ENCODE data around the gene CD63. TPM values are rescaled to one million over a fixed set of nuclear protein-coding genes. Genes with fewer than 3 reads are reported as not detected.

The CD63 gene, protein sequence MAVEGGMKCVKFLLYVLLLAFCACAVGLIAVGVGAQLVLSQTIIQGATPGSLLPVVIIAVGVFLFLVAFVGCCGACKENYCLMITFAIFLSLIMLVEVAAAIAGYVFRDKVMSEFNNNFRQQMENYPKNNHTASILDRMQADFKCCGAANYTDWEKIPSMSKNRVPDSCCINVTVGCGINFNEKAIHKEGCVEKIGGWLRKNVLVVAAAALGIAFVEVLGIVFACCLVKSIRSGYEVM
- 1,000 to 10,000 TPM in 3 of 6 donors, 100 to 1,000 TPM in 3; 399 to 1,448 (median 972) TPM for total RNA-seq

DNA sequence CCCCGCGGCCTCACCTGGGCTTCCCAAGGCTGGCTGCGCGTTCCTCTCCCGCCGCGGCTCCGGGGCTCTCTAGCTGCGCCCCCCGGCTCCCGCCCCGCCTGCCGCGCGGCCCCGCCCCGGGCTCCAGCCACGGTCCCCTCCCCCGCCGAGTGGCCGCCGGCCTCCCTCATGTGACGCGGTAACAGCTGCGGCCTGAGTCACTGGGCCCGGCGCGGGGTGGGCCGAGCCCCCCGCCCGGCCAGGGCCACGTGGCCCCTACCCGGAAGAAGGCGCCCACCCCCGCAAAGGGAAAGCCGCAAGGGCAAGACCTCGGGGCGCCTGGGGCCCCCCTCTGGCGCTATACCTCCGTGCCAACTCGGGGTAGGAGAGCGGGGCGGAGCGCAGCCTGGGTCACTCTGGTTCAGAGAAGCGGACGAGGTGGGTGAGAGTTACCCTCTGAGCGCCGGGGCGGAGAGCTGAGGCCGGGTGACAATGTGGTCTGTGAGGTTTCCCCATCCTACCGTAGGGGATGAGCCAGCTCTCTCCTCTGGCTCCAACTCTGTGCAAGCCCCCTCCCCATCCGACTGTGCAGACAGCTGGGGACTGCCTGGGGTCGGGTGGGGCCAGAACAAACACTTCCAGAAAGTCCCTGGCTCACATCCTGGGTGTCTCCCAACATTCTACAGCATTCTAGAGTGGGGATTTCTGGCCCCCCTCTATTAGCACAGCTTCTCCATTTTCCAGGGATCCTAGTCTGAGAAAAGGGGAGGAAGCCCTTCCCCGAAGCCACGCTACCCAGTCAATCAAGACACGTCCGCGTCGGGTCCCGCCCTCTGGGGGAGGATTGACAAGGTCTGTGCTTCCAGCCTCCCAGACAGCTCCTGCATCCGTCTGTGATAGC is at the start of gene CD63:
Gene CD63, minus strand, starts transcription at position 71 of the 880 bp plus-strand sequence. CDS start 668 bp downstream, outside the sequence.
- ATAC-seq (ENCODE audit: low FRiP score in 2 of 2), result peak; percentile 88 to 93
- Histone ChIP-seq H3K4me3 (peak within 1 kb of the TSS; percentile 55 to 90 (median 84)), H3K27me3 (no peaks in the 10 kb centered on the region), H3K27ac (peak within 1 kb of the TSS; percentile 98 to 100 (median 98)), H3K4me1 (peaks cover 26 to 62% (median 30%) of the 10 kb centered on the region in 4 donors), H3K36me3 (peaks cover 6 to 31% (median 29%) of the 10 kb centered on the region in 4 donors), H3K9me3 (no peaks in the 10 kb centered on the region)
- 1% methylated on average over 24 of the region's 61 CpGs; no CpG with 5 or more reads in 1 of the 2 donors for WGBS, 2 donors
- DNase-seq, result peak; percentile 95 to 98
- TF ChIP-seq POLR2A (IDR thresholded peaks at IDR 0.05) (peak; percentile 78 to 94 (median 82)), POLR2AphosphoS5 (IDR thresholded peaks at IDR 0.05) (peak; percentile 66 to 83), EP300 (IDR thresholded peaks at IDR 0.05) (peak in 3 of 4 donors; percentile 33 to 71 (median 48))
- TF ChIP-seq, protein P1, sequence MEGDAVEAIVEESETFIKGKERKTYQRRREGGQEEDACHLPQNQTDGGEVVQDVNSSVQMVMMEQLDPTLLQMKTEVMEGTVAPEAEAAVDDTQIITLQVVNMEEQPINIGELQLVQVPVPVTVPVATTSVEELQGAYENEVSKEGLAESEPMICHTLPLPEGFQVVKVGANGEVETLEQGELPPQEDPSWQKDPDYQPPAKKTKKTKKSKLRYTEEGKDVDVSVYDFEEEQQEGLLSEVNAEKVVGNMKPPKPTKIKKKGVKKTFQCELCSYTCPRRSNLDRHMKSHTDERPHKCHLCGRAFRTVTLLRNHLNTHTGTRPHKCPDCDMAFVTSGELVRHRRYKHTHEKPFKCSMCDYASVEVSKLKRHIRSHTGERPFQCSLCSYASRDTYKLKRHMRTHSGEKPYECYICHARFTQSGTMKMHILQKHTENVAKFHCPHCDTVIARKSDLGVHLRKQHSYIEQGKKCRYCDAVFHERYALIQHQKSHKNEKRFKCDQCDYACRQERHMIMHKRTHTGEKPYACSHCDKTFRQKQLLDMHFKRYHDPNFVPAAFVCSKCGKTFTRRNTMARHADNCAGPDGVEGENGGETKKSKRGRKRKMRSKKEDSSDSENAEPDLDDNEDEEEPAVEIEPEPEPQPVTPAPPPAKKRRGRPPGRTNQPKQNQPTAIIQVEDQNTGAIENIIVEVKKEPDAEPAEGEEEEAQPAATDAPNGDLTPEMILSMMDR (IDR thresholded peaks at IDR 0.05), result peak in 1 of 6 experiments; percentile 3

DNA sequence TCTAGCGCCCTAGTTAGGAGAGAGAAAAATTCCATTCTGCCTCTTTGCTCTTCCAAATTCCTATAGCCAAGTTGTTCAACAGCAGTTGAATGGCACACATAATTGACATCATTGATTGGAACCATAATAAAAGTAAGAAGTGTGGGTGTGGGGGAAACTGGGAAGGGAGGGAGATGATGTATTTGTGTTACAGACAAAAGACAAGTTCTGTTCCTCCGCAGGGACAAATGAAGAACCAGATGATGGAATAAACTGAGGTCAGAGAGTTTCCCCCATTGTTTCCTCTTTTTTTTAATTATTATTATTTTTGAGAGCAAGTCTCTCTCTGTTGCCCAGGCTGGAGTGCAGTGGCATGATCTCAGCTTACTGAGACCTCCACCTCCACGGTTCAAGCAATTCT is 49.0 kb upstream of the CD63 start:
- no peaks in the 10 kb centered on the region for H3K9me3 ChIP-seq
- peaks cover 0 to 63% (median 23%) of the 10 kb centered on the region in 4 donors for H3K36me3 ChIP-seq
- peak overlapping the region in 1 of 4 donors; percentile 20 for H3K27ac ChIP-seq
- 84 to 86% methylated on average over 3 of the region's 3 CpGs for WGBS, 2 donors
- TF ChIP-seq, protein P1 (IDR thresholded peaks at IDR 0.05), result no peak
- no peak for TF ChIP-seq POLR2AphosphoS5 (IDR thresholded peaks at IDR 0.05)
- no peak for TF ChIP-seq POLR2A (IDR thresholded peaks at IDR 0.05)
- TF ChIP-seq EP300 (IDR thresholded peaks at IDR 0.05), result no peak
- DNase-seq (no peak), ATAC-seq (ENCODE audit: low FRiP score in 2 of 2) (no peak)
- peaks cover 0 to 6% (median 0%) of the 10 kb centered on the region in 4 donors for H3K4me1 ChIP-seq
- H3K27me3 ChIP-seq, result no peaks in the 10 kb centered on the region
- no peak overlapping the region for H3K4me3 ChIP-seq

DNA sequence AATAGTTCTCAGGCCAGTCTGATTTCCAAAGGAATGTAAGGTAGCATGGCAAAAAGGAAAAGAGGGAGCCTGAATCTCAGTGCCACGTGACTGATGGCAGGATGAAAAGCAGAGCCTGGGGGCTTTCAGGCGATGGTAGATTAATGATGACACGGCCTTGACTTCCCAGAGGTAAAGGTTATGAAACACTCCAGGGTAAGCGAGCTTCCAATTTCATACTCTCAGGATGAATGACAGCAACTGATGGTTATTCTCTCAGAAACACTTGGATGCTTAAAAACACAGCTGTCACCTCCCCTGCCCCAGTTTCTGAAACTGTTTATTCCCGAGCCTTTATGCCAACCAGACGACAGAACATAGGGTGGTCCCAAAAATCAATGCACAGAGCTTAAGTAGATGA is 42.9 kb upstream of the CD63 start:
- TF ChIP-seq, protein P1 (IDR thresholded peaks at IDR 0.05), result no peak
- TF ChIP-seq POLR2A (IDR thresholded peaks at IDR 0.05), result no peak
- TF ChIP-seq POLR2AphosphoS5 (IDR thresholded peaks at IDR 0.05), result no peak
- TF ChIP-seq EP300 (IDR thresholded peaks at IDR 0.05), result no peak
- ATAC-seq (ENCODE audit: low FRiP score in 2 of 2), result no peak
- 81 to 94% methylated on average over 6 of the region's 6 CpGs for WGBS, 2 donors

DNA sequence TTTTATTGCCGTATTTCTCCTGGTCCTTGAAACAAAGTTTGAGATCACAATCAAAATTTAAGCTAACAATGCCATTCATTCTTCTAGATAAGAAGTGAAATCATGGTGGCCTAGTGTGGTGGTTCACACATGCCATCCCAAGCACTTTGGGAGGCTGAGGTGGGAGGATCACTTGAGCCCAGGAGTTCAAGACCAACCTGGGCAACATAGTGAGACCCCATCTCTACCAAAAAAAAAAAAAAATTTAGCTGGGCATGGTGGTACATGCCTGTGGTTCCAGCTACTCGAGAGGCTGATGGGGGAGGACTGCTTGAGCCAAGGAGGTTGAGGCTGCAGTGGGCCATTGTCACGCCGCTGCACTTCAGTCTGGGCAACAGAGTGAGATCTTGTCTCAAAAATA is 38.3 kb upstream of the CD63 start:
- H3K9me3 ChIP-seq, result no peaks in the 10 kb centered on the region
- no peak overlapping the region for H3K27ac ChIP-seq
- TF ChIP-seq POLR2A (IDR thresholded peaks at IDR 0.05), result no peak
- TF ChIP-seq POLR2AphosphoS5 (IDR thresholded peaks at IDR 0.05), result no peak
- TF ChIP-seq EP300 (IDR thresholded peaks at IDR 0.05), result no peak
- TF ChIP-seq, protein P1 (IDR thresholded peaks at IDR 0.05), result no peak
- no peaks in the 10 kb centered on the region for H3K27me3 ChIP-seq
- ATAC-seq (ENCODE audit: low FRiP score in 2 of 2) (no peak), DNase-seq (no peak)
- 95 to 97% methylated on average over 3 to 4 of the region's 4 CpGs for WGBS, 2 donors
- no peaks in the 10 kb centered on the region for H3K4me1 ChIP-seq
- peaks cover under 1 to 68% (median 18%) of the 10 kb centered on the region in 4 donors for H3K36me3 ChIP-seq
- H3K4me3 ChIP-seq, result no peak overlapping the region

More for the DNA sequence above, 42.9 kb upstream of the CD63 start:
- no peaks in the 10 kb centered on the region for H3K27me3 ChIP-seq
- H3K4me3 ChIP-seq, result no peak overlapping the region
- no peaks in the 10 kb centered on the region for H3K9me3 ChIP-seq
- DNase-seq, result no peak
- H3K27ac ChIP-seq, result no peak overlapping the region
- no peaks in the 10 kb centered on the region for H3K4me1 ChIP-seq
- H3K36me3 ChIP-seq, result peaks cover 0 to 59% (median 17%) of the 10 kb centered on the region in 4 donors
